Naive thymus-derived CD8-positive, alpha-beta T cell (primary cell): Measurements from ENCODE around the gene ERC2. TPM values are rescaled to one million over a fixed set of nuclear protein-coding genes. Genes with fewer than 3 reads are reported as not detected.
A peak's percentile ranks its signal among the peaks of the same experiment; 100 is the strongest.
"Not testable (repeated sequence)": the region's sequence is repeated elsewhere in the genome, so short reads cannot be mapped to it uniquely, and the experiment has no call there.

Experiments
- ATAC-seq, 2 donors: fragments of 150-1000 bp; cut with Tn5 transposase in 1 of 2; sonication (Bioruptor Pico), chemical (Tn5 transposase) in 1 of 2; 1 replicate in 1 of 2; 2 replicates in 1 of 2; pipeline ENCODE4 v1.10.0; 2021; ENCODE audit warnings: mild to moderate bottlenecking in 2 of 2, moderate library complexity in 2 of 2
- POLR2A ChIA-PET: fragments of 350-600 bp; sonication (Branson Sonifier 250); formaldehyde crosslinking; loops from one replicate; lab custom pipeline; 2021; ENCODE audit warnings: antibody characterized with exemption; lab: Charles Lee
- DNase-seq, 10 donors: peaks; one replicate each; pipeline versions ENCODE4 v3.0.0 to v3.0.0-alpha.2; 2020 to 2022
- H3K27ac Mint-ChIP-seq, 10 donors: one replicate each; pipeline ENCODE4 v1.8.0; 2020 to 2022; ENCODE audit warnings: mild to moderate bottlenecking in 10 of 10, mixed read lengths in 10 of 10, moderate library complexity in 4 of 10, inconsistent platforms in 1 of 10
- H3K27me3 Mint-ChIP-seq, 5 donors: one replicate each; pipeline ENCODE4 v1.8.0; 2021 to 2022; ENCODE audit warnings: mixed read lengths in 5 of 5
- H3K36me3 Mint-ChIP-seq, 3 donors: one replicate each; pipeline ENCODE4 v1.8.0; 2020 to 2022; ENCODE audit warnings: mixed read lengths in 3 of 3, mild to moderate bottlenecking in 2 of 3, inconsistent platforms in 1 of 3
- H3K4me1 Mint-ChIP-seq, 4 donors: one replicate each; pipeline ENCODE4 v1.8.0; 2021 to 2022; ENCODE audit warnings: mixed read lengths in 4 of 4
- H3K4me3 Mint-ChIP-seq, 10 donors: one replicate each; pipeline ENCODE4 v1.8.0; 2020 to 2022; ENCODE audit warnings: mild to moderate bottlenecking in 10 of 10, mixed read lengths in 10 of 10, moderate library complexity in 6 of 10, inconsistent platforms in 1 of 10
- H3K9me3 Mint-ChIP-seq, 9 donors: one replicate each; pipeline ENCODE4 v1.8.0; 2020 to 2022; ENCODE audit warnings: mixed read lengths in 9 of 9, mild to moderate bottlenecking in 3 of 9, inconsistent platforms in 1 of 9, moderate library complexity in 1 of 9
- polyA plus RNA-seq, 3 donors: library from polyadenylated mRNA; unstranded; fragments of 300-500 nt; fragmentation: Illumina TruSeq; gene quantifications; one replicate each; pipeline ENCODE4 v1.2.3, GENCODE V29; 2021
- total RNA-seq, 8 experiments: library from RNA in 2 of 8; stranded (reverse) in 2 of 8; gene quantifications; one replicate each; pipeline ENCODE4 v1.2.3 and lab custom pipeline; 2021 to 2026

ERC2 gene
- total and polyA plus RNA-seq, 5 experiments from 2014 or later = 0.05 to 0.29 TPM; not detected in 3

DNA sequence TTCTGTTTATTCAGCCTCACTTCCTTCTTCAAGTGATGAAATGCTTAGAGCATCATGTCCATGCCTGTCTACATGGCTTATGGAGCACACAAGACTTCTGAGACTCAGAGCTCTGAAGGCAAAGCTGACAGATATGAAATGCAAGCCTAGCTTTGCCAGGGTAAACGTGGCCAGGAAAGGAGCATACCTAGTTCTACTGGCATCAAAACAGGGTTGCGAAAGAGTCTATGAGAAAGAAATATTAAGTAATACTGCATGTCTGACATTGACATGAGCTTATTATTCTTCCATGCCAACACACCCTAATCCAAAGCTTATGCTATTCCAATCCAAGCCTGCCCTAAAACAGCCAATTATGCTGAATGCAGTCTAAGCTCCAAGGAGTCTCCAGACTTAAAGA, 391.5 kb downstream of the ERC2 start:
- POLR2A ChIA-PET = no interaction called here
- Mint-ChIP-seq H3K27me3 (peaks cover 0 to 9% (median 3%) of the 10 kb centered on the region in 5 donors), H3K4me3 (no peak overlapping the region), H3K9me3 (peaks cover 0 to 7% (median 0%) of the 10 kb centered on the region in 9 donors), H3K4me1 (no peaks in the 10 kb centered on the region), H3K36me3 (no peaks in the 10 kb centered on the region), H3K27ac (no peak overlapping the region)
- ATAC-seq (no peak), DNase-seq (no peak)

DNA sequence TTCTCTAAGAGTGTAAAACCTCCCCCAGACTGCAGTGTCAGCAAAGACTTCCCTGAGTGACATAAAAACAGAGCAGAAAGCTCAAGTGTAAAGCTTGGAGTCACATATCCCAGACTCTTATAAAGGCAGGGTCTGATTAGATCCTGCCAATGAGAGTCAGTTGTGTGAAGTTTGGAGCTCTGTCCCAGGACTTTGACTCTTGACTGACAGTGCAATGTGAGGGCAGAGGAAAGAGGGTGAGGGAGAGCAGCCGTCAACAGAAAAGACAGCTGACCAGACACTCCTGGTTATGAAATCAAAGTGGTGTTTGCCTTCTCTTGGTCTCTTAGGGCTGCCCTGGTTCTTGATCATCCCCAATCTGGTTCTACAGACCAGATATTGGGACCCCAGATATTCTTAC, 393.2 kb downstream of the ERC2 start:
- Mint-ChIP-seq H3K27ac (no peak overlapping the region), H3K4me1 (no peaks in the 10 kb centered on the region), H3K4me3 (no peak overlapping the region), H3K9me3 (peaks cover 0 to 1% (median 0%) of the 10 kb centered on the region in 9 donors), H3K36me3 (no peaks in the 10 kb centered on the region), H3K27me3 (peaks cover 0 to 23% (median 3%) of the 10 kb centered on the region in 5 donors)
- POLR2A ChIA-PET = no interaction called here
- ATAC-seq (no peak), DNase-seq (no peak)

DNA sequence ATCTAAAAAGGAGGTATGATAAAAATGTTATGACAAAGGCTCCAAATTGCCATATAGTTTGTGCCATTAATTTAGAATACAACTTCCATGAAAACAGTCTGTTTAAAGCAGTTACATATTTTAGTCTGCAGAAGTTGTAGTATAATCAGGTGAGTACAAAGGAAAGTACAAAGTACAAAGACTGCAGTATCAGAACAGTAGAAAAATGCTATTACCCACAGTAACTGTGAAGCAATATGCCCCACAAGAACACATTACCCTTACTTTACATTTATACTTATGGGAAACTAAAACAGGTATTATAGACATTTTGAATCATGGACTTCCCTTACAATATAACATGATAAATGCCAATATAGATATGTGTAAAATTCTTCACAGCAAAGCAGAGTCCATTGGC, 398.5 kb downstream of the ERC2 start:
- Mint-ChIP-seq H3K27me3 (peaks cover 0 to 22% (median 5%) of the 10 kb centered on the region in 5 donors), H3K36me3 (peaks cover 0 to 13% (median 0%) of the 10 kb centered on the region in 3 donors), H3K4me1 (no peaks in the 10 kb centered on the region), H3K9me3 (peaks cover 0 to 27% (median 13%) of the 10 kb centered on the region in 9 donors), H3K27ac (no peak overlapping the region), H3K4me3 (no peak overlapping the region)
- ATAC-seq = no peak
- POLR2A ChIA-PET = no interaction called here
- no peak for DNase-seq

DNA sequence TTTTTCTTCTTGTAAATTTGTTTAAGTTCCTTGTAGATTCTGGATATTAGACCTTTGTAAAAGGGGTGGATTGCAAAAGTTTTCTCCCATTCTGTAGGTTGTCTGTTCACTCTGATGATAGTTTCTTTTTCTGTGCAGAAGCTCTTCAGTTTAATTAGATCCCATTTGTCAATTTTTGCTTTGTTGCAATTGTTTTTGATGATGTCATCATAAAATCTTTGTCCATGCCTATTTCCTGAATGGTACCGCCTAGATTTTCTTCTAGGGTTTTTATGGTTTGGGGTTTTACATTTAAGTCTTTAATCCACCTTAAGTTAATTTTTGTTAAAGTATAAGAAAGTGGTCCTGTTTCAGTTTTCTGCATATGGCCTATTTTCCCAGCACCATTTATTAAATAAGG, 401.9 kb downstream of the ERC2 start:
- H3K4me3 Mint-ChIP-seq, H3K4me1 Mint-ChIP-seq, POLR2A ChIA-PET, ATAC-seq, H3K27ac Mint-ChIP-seq, DNase-seq: not testable (repeated sequence)
- peaks cover 0 to 13% (median 0%) of the 10 kb centered on the region in 3 donors for H3K36me3 Mint-ChIP-seq
- peaks cover 0 to 18% (median 6%) of the 10 kb centered on the region in 5 donors for H3K27me3 Mint-ChIP-seq
- H3K9me3 Mint-ChIP-seq = peaks cover 0 to 27% (median 13%) of the 10 kb centered on the region in 9 donors

DNA sequence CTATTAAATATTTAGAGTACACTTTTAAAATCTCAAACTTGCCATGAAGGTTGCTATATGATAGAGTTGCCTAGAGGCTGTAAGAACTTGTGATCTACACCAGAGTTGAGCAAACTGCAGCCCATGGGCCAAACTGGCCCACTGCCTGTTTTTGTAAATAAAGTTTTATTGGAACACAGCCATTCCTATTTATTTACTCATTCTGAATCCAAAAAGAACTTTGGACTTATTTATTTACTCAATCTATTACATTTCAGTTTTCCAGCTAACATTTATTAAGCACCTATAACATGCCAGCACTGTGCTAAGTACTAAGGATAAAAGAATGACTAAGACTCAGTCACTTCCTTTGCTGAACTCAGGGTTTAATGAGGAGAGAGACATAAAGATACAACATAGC, 403.6 kb downstream of the ERC2 start:
- POLR2A ChIA-PET = no interaction called here
- Mint-ChIP-seq H3K9me3 (peaks cover 0 to 27% (median 13%) of the 10 kb centered on the region in 9 donors), H3K4me1 (no peaks in the 10 kb centered on the region), H3K27me3 (peaks cover 0 to 11% (median 6%) of the 10 kb centered on the region in 5 donors), H3K36me3 (peaks cover 0 to 13% (median 0%) of the 10 kb centered on the region in 3 donors), H3K27ac (no peak overlapping the region), H3K4me3 (no peak overlapping the region)
- DNase-seq (no peak), ATAC-seq (no peak)

DNA sequence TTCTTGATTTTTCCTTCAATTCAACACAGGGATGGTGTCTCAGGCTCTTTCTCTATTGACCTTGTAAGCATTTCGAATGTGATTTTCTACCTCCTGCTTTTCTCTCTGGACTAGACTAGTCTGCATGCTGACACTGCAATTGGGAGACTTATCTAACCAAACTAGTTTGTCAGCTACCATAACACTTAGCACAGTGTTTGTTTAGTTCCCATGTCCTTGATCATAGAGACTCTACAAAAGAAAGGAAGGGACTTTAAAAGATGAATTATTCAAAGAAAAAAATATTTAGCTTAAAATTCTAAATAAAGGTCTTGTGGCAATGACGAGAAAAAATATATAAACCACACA, 407.0 kb downstream of the ERC2 start:
- POLR2A ChIA-PET = no interaction called here
- no peak for DNase-seq
- Mint-ChIP-seq H3K4me1 (no peaks in the 10 kb centered on the region), H3K27ac (no peak overlapping the region), H3K9me3 (peaks cover 0 to 8% (median 2%) of the 10 kb centered on the region in 9 donors), H3K4me3 (no peak overlapping the region), H3K27me3 (peaks cover 0 to 2% (median 0%) of the 10 kb centered on the region in 5 donors), H3K36me3 (no peaks in the 10 kb centered on the region)
- ATAC-seq = no peak

DNA sequence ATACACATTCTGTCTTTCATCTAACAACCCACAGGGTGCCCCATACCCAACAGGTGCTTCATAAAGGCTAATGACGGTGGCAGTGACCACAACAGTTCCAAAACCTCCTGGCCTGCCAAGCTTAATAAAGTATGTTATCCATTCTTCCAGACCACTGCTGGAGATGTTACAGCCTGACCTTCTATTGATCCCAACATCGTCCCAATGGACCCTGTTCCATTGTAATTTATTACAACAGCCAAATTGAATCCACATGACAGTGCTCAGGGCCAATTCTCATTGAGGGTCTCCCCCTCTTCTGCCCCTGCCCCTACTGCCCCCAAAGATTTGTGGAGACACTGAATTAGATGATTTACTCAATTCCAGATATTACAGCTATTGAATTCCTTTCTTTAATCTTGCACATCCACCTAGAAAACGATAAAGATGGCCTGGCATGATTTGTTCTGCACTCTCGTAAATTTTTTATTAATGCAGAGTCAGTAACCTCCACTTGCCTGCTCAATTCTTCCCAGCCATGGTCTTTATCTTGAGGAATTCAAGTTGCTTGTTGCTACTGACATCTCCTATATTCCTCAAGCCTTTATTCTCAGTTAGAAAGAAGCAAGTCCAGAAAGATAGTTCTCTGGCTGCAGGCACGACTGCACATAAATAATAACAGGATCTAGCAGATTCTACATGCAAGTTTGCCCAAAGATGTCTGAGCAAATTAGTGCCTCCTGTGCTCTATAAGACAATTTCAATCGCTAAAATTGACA, 407.6 kb downstream of the ERC2 start:
- peak overlapping the region in 1 of 10 donors; percentile 10 for H3K27ac Mint-ChIP-seq
- no peaks in the 10 kb centered on the region for H3K36me3 Mint-ChIP-seq
- H3K4me1 Mint-ChIP-seq = no peaks in the 10 kb centered on the region
- H3K9me3 Mint-ChIP-seq = peaks cover 0 to 4% (median 2%) of the 10 kb centered on the region in 9 donors
- peaks cover 0 to 2% (median 0%) of the 10 kb centered on the region in 5 donors for H3K27me3 Mint-ChIP-seq
- ATAC-seq (no peak), DNase-seq (no peak)
- H3K4me3 Mint-ChIP-seq = no peak overlapping the region
- POLR2A ChIA-PET = no interaction called here

DNA sequence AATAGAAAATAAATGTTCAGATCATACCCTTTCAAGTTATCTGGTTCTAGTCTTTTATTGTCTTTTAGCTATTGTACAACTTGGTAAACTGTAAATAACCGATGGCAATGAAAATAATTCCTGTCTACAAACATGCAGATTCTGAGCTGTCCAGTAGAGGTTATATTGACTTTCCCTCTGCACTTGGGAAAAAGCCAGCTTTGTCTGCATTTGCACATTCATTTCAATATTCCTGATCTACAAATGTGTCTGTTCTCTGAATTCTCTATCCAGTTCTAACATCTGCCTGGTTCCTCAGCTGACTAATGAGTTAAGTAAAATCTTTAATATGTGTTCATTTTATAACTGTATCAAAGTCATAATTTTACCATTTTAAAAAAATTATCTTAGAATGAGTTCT, 408.5 kb downstream of the ERC2 start:
- ATAC-seq (no peak), DNase-seq (no peak)
- POLR2A ChIA-PET = no interaction called here
- Mint-ChIP-seq H3K9me3 (peaks cover 0 to 2% (median 0%) of the 10 kb centered on the region in 9 donors), H3K36me3 (no peaks in the 10 kb centered on the region), H3K4me1 (no peaks in the 10 kb centered on the region), H3K27ac (no peak overlapping the region), H3K4me3 (no peak overlapping the region), H3K27me3 (peaks cover 0 to 2% (median 0%) of the 10 kb centered on the region in 5 donors)

DNA sequence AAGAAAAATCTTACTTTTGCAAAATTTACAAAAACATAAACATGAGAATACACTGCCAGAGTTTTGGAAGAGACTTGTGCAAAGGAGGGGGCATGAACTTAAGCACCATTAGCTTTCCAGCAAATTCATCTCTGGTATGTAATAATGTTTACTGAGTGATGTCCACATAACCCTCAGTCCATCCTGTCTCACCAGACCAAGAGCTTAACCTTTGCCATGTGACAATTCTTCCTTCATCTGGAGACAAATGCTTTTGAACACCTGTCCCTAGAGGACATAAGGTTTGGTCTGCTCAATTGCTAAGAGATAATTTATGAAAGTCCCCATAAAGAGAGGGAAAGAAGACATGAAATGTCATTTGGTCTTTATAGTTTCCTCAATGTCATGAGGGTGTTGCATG, 412.3 kb downstream of the ERC2 start:
- POLR2A ChIA-PET = no interaction called here
- Mint-ChIP-seq H3K27ac (no peak overlapping the region), H3K9me3 (no peaks in the 10 kb centered on the region), H3K4me1 (no peaks in the 10 kb centered on the region), H3K27me3 (peaks cover 0 to 3% (median 0%) of the 10 kb centered on the region in 5 donors), H3K4me3 (no peak overlapping the region), H3K36me3 (no peaks in the 10 kb centered on the region)
- DNase-seq = no peak
- ATAC-seq = no peak

DNA sequence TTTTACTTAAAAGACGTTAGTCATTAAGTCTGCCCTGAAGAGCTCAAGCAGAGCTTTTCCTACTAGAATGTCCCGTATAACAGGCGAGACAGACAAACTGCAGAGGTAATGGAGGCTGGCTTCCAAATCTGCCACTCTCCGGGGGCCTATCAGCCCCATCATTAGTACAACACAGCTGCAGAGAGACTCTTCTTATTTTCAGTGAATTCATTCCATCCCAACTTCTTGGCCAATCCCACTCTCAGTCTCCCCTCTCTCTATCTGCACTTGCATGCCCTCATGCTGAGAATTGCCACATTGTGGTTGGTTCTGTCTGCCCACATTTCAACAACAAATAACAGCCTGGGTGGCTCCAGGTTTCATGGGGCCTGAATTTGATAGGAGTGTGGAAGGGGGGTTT, 412.7 kb downstream of the ERC2 start:
- no peaks in the 10 kb centered on the region for H3K9me3 Mint-ChIP-seq
- ATAC-seq (no peak), DNase-seq (no peak)
- no peak overlapping the region for H3K4me3 Mint-ChIP-seq
- no peaks in the 10 kb centered on the region for H3K4me1 Mint-ChIP-seq
- H3K36me3 Mint-ChIP-seq = no peaks in the 10 kb centered on the region
- H3K27ac Mint-ChIP-seq = no peak overlapping the region
- POLR2A ChIA-PET = no interaction called here
- H3K27me3 Mint-ChIP-seq = peaks cover 0 to 7% (median 2%) of the 10 kb centered on the region in 5 donors

DNA sequence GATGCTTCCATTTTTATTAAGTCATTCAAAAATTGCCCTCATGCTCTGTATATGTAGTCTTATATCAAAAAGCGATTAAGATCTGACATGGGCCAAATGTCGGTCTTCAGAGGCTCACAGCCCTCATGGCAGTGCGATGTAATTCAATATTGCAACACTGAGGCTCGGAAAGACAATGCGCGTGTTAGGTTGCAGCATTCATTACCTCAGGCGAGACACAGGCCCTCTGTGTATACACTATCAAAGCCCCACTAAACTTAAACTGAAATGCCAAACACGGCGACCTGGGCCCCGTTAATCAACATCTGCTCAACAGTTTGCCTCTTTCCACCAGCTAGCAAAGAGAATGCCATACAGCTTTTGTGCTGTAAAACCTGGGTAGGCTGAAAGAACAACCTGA, 413.4 kb downstream of the ERC2 start:
- no peak overlapping the region for H3K27ac Mint-ChIP-seq

DNA sequence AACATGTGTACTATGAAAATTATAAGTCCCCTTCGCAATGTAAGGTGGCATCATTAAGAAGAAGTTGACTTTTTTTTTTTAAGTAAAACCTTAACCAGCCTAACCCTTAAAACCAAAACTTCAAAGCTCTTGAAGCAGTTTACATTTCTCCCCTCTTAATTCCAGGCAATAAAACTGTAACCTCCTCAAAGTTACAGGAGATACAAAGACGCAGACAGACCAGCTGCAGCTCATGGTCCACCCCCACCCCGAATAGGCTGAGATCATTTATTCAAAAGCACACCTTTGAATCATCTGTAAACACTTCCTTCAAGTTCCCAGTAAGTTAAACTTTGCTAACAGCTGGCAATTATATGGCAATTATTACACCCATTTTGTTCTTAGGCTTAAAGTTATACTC, 414.5 kb downstream of the ERC2 start:
- no peaks in the 10 kb centered on the region for H3K36me3 Mint-ChIP-seq

More for the DNA sequence above, 413.4 kb downstream of the ERC2 start:
- H3K4me3 Mint-ChIP-seq = no peak overlapping the region
- ATAC-seq (no peak), DNase-seq (no peak)
- peaks cover 0 to 11% (median 4%) of the 10 kb centered on the region in 5 donors for H3K27me3 Mint-ChIP-seq
- no peaks in the 10 kb centered on the region for H3K4me1 Mint-ChIP-seq
- no peaks in the 10 kb centered on the region for H3K9me3 Mint-ChIP-seq
- POLR2A ChIA-PET = no interaction called here
- no peaks in the 10 kb centered on the region for H3K36me3 Mint-ChIP-seq

DNA sequence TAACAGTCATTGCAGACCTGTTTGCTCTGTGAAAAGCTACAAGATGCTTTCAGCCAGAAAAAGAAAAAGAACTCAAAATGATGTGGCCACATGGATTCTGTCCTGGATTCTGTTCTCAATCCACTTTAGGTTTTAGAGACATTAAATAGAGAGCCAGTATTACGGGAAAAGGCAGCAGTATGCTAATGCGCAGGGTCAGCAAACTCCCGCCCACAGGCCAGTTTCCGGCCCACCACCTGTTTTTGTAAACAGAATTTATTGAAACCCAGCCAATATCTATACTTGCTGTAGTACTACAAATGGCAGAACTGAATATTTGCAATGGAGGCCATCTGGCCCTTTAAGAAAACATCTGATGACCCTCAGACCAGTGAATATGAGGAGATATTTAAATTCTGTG, 416.1 kb downstream of the ERC2 start:
- POLR2A ChIA-PET = no interaction called here
- H3K36me3 Mint-ChIP-seq = no peaks in the 10 kb centered on the region
- no peaks in the 10 kb centered on the region for H3K4me1 Mint-ChIP-seq
- H3K27ac Mint-ChIP-seq = no peak overlapping the region
- no peak overlapping the region for H3K4me3 Mint-ChIP-seq
- DNase-seq = no peak
- ATAC-seq = no peak
- no peaks in the 10 kb centered on the region for H3K9me3 Mint-ChIP-seq
- peaks cover 0 to 21% (median 5%) of the 10 kb centered on the region in 5 donors for H3K27me3 Mint-ChIP-seq

More for the DNA sequence above, 414.5 kb downstream of the ERC2 start:
- ATAC-seq = no peak
- H3K9me3 Mint-ChIP-seq = no peaks in the 10 kb centered on the region
- H3K4me1 Mint-ChIP-seq = no peaks in the 10 kb centered on the region
- no peak overlapping the region for H3K4me3 Mint-ChIP-seq
- peaks cover 0 to 17% (median 5%) of the 10 kb centered on the region in 5 donors for H3K27me3 Mint-ChIP-seq
- H3K27ac Mint-ChIP-seq = no peak overlapping the region
- POLR2A ChIA-PET = no interaction called here
- DNase-seq = no peak

DNA sequence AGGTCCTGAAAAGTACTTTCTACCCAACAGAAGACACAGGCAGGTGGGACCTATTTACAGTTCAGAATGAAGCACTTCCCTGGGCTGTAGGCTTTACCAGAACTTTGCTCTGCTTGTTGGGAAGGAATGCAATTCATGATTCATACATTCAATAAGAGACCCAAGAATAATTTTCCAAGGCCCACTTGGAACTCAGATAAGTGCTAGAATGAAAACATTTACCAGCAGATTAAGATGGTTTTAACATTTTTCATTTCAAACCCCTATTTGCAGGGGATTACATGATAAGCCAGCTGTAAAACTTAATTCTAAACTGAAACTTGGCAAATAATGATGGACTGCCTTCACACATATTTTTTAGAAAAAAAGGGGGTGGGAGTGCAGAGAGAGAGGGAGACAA, 417.2 kb downstream of the ERC2 start:
- Mint-ChIP-seq H3K27me3 (peaks cover 0 to 21% (median 5%) of the 10 kb centered on the region in 5 donors), H3K9me3 (no peaks in the 10 kb centered on the region), H3K4me1 (no peaks in the 10 kb centered on the region), H3K27ac (no peak overlapping the region), H3K36me3 (no peaks in the 10 kb centered on the region), H3K4me3 (no peak overlapping the region)
- DNase-seq (no peak), ATAC-seq (no peak)
- POLR2A ChIA-PET = no interaction called here
